LHCN-M2 (cell line): ENCODE results near the gene MLLT11. TPM values are rescaled to one million over a fixed set of nuclear protein-coding genes. Genes with fewer than 3 reads are reported as not detected.

Source experiments
- total RNA-seq: library from RNA; depleted of rRNA; stranded (reverse); fragments of >200 nt; gene quantifications from 2 replicates; pipeline ENCODE4 v1.2.3, GENCODE V29; 2014; rRNA removed

Gene MLLT11
- total RNA-seq, 1 experiment from 2014 or later = 16.9 TPM

Other genes with a start within 250 kb of the MLLT11 start
- 25.6 and 34.7 TPM in 2 replicates for gene ARNT, start 183.8 kb upstream of the MLLT11 start, total RNA-seq
- gene CTXND2, start 173.3 kb upstream of the MLLT11 start, total RNA-seq = not detected in 2 replicates
- gene SETDB1, start 134.0 kb upstream of the MLLT11 start, total RNA-seq = 18.1 and 25.6 TPM in 2 replicates
- gene CERS2, start 85.6 kb upstream of the MLLT11 start, total RNA-seq = 197 and 219 TPM in 2 replicates
- gene ANXA9, start 78.1 kb upstream of the MLLT11 start, total RNA-seq = not detected in 2 replicates
- gene MINDY1, start 53.5 kb upstream of the MLLT11 start, total RNA-seq = 3.8 and 9.2 TPM in 2 replicates
- gene PRUNE1, start 51.9 kb upstream of the MLLT11 start, total RNA-seq = 7.6 and 9.1 TPM in 2 replicates
- gene BNIPL, start 23.8 kb upstream of the MLLT11 start, total RNA-seq = 0.06 and 0.32 TPM in 2 replicates
- 4.7 and 5.3 TPM in 2 replicates for gene C1orf56, start 12.6 kb upstream of the MLLT11 start, total RNA-seq
- gene CDC42SE1, start 775 bp upstream of the MLLT11 start, total RNA-seq = 71.2 and 85.9 TPM in 2 replicates
- gene GABPB2, start 10.4 kb downstream of the MLLT11 start, total RNA-seq = 6.3 and 7.1 TPM in 2 replicates
- 2.1 and 3.8 TPM in 2 replicates for gene SEMA6C, start 86.2 kb downstream of the MLLT11 start, total RNA-seq
- not detected in 2 replicates for gene TNFAIP8L2, start 96.3 kb downstream of the MLLT11 start, total RNA-seq
- gene LYSMD1, start 105.5 kb downstream of the MLLT11 start, total RNA-seq = 9.1 and 10.2 TPM in 2 replicates
- gene SCNM1, start 105.7 kb downstream of the MLLT11 start, total RNA-seq = 25.5 and 31.9 TPM in 2 replicates
- gene TMOD4, start 115.6 kb downstream of the MLLT11 start, total RNA-seq = 0.34 TPM in 1 of 2 replicates, not detected in the other
- 59.8 and 64.0 TPM in 2 replicates for gene VPS72, start 129.8 kb downstream of the MLLT11 start, total RNA-seq
- gene PIP5K1A, start 138.2 kb downstream of the MLLT11 start, total RNA-seq = 48.9 and 49.7 TPM in 2 replicates
- 145 and 175 TPM in 2 replicates for gene PSMD4, start 194.3 kb downstream of the MLLT11 start, total RNA-seq
- gene ZNF687, start 221.9 kb downstream of the MLLT11 start, total RNA-seq = 16.2 and 21.6 TPM in 2 replicates